ENCODE results near the gene TRAPPC10.

DNA sequence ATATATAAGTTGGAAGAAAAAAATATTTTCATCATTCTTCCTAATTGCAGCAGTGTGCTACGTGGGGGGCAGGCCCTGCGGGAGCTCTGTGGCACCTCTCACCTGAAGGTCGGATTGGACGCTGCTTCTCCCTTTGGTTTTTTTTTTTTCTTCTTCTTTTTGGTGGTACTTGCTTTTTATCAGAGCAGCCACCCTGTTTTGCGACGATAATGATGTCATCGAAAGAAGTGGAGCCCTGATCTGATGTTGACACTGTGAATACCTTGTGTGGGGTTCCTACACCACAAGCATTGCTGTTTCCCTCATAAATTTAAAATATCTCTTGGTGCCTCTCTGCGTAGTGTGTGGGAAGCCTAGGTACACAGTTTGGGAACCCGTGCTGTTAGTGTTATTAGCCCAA is 5.5 kb downstream of the TRAPPC10 start:
- TF ChIP-seq, protein P1, sequence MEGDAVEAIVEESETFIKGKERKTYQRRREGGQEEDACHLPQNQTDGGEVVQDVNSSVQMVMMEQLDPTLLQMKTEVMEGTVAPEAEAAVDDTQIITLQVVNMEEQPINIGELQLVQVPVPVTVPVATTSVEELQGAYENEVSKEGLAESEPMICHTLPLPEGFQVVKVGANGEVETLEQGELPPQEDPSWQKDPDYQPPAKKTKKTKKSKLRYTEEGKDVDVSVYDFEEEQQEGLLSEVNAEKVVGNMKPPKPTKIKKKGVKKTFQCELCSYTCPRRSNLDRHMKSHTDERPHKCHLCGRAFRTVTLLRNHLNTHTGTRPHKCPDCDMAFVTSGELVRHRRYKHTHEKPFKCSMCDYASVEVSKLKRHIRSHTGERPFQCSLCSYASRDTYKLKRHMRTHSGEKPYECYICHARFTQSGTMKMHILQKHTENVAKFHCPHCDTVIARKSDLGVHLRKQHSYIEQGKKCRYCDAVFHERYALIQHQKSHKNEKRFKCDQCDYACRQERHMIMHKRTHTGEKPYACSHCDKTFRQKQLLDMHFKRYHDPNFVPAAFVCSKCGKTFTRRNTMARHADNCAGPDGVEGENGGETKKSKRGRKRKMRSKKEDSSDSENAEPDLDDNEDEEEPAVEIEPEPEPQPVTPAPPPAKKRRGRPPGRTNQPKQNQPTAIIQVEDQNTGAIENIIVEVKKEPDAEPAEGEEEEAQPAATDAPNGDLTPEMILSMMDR (IDR thresholded peaks at IDR 0.05 in 8 of 11, conservative IDR thresholded peaks at IDR 0.05 in 3 of 11): no peak
- TF ChIP-seq POLR2A (IDR thresholded peaks at IDR 0.05): no peak

All from spleen (tissue), 7 donors.